SK-N-MC (cell line): Measurements from ENCODE around the gene DSCAML1.

Experiments
- EZH2 ChIP-seq: fragments of 200-600 bp; sonication (generic); IDR thresholded peaks from one replicate; pipeline ENCODE4 v1.6.1; 2017; ENCODE audit warnings: antibody characterized with exemption
- POLR2AphosphoS5 ChIP-seq: IDR thresholded peaks from 2 replicates; pipeline ENCODE4 v1.6.1; 2012; ENCODE audit warnings: mild to moderate bottlenecking, low read depth, low read length, borderline replicate concordance

DNA sequence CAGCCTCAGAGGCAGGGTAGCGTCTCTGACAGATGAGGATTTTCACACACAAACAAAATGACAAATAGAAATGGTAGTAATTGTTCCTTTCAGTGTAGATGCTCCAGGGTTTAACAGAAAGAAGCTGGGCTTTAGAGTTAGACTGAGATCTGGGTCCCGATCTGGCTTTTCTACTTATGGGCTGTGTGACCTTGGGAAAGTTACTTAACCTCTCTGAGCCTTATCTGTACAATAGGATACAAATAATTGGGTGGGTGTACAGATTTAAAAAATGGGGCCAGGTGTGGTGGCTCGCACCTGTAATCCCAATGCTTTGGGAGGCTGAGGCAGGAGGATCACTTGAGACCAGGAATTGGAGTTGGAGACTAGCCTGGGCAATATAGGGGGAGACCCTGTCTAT lies 264.4 kb downstream of the DSCAML1 start:
- TF ChIP-seq POLR2AphosphoS5 (no peak), EZH2 (no peak)
